ENCODE data around the gene DNAJB5. TPM values are rescaled to one million over a fixed set of nuclear protein-coding genes. Genes with fewer than 3 reads are reported as not detected.

DNAJB5 gene
- total RNA-seq, 2 donors from 2014 or later: 34.9 to 82.4 TPM

- Histone ChIP-seq H3K27ac (peak overlapping the region; percentile 99 to 100), H3K4me1 (peaks cover 3 to 72% of the 10 kb centered on the region in 2 donors), H3K9me3 (no peaks in the 10 kb centered on the region), H3K36me3 (peaks cover 20% of the 10 kb centered on the region), H3K27me3 (no peaks in the 10 kb centered on the region), H3K4me3 (peak overlapping the region in 1 of 2 donors; percentile 27)
- TF ChIP-seq, protein P1, sequence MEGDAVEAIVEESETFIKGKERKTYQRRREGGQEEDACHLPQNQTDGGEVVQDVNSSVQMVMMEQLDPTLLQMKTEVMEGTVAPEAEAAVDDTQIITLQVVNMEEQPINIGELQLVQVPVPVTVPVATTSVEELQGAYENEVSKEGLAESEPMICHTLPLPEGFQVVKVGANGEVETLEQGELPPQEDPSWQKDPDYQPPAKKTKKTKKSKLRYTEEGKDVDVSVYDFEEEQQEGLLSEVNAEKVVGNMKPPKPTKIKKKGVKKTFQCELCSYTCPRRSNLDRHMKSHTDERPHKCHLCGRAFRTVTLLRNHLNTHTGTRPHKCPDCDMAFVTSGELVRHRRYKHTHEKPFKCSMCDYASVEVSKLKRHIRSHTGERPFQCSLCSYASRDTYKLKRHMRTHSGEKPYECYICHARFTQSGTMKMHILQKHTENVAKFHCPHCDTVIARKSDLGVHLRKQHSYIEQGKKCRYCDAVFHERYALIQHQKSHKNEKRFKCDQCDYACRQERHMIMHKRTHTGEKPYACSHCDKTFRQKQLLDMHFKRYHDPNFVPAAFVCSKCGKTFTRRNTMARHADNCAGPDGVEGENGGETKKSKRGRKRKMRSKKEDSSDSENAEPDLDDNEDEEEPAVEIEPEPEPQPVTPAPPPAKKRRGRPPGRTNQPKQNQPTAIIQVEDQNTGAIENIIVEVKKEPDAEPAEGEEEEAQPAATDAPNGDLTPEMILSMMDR (IDR thresholded peaks at IDR 0.05): no peak
- peak; percentile 79 for DNase-seq (ENCODE audit: low spot score)
Measured at GRCh38 chr9:34994900-34995669, 5.5 kb downstream of the DNAJB5 start.

DNA sequence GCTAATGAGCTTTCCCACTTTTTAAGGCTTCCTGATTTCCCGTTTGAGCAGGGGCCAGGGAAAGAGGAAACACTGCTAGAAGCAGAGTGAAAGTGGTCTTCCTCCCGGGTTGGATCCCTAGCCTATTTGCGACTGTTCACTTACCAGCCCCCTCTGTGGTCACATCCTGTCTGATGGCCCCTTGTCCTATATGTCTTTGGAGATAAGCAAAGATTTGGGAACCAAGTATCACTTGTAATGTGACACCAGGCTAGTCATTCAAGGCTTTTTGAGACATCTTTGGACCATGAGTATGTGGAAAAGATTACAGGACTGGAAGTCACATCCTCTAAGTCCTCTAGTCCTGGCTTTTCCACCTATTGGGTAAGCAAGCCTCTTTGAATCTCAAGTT, 6.1 kb downstream of the DNAJB5 start:
- Histone ChIP-seq H3K27me3 (no peaks in the 10 kb centered on the region), H3K27ac (peak overlapping the region; percentile 99 to 100), H3K4me3 (no peak overlapping the region), H3K36me3 (peaks cover 20% of the 10 kb centered on the region), H3K4me1 (peaks cover 3 to 66% of the 10 kb centered on the region in 2 donors), H3K9me3 (no peaks in the 10 kb centered on the region)
- peak; percentile 54 for DNase-seq (ENCODE audit: low spot score)
- TF ChIP-seq, protein P1 (IDR thresholded peaks at IDR 0.05): no peak

DNA sequence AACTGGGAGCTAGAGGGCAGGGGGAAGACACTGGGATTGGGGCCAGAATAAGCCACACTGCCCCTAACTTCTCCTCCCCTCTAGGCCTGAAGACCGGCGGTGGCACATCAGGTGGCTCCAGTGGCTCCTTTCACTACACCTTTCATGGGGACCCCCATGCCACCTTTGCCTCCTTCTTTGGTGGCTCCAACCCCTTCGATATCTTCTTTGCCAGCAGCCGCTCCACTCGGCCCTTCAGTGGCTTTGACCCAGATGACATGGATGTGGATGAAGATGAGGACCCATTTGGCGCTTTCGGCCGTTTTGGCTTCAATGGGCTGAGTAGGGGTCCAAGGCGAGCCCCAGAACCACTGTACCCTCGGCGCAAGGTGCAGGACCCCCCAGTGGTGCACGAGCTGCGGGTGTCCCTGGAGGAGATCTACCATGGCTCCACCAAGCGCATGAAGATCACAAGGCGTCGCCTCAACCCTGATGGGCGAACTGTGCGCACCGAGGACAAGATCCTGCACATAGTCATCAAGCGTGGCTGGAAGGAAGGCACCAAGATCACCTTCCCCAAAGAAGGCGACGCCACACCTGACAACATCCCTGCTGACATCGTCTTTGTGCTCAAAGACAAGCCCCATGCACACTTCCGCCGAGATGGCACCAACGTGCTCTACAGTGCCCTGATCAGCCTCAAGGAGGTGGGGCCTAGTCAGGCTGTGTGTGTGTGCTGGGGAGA, 6.8 kb downstream of the DNAJB5 start:
- TF ChIP-seq, protein P1 (IDR thresholded peaks at IDR 0.05): no peak
- Histone ChIP-seq H3K27me3 (no peaks in the 10 kb centered on the region), H3K36me3 (peaks cover 20% of the 10 kb centered on the region), H3K4me3 (no peak overlapping the region), H3K9me3 (no peaks in the 10 kb centered on the region), H3K27ac (peak overlapping the region; percentile 99 to 100), H3K4me1 (peaks cover 3 to 59% of the 10 kb centered on the region in 2 donors)
- peak; percentile 57 for DNase-seq (ENCODE audit: low spot score)

DNA sequence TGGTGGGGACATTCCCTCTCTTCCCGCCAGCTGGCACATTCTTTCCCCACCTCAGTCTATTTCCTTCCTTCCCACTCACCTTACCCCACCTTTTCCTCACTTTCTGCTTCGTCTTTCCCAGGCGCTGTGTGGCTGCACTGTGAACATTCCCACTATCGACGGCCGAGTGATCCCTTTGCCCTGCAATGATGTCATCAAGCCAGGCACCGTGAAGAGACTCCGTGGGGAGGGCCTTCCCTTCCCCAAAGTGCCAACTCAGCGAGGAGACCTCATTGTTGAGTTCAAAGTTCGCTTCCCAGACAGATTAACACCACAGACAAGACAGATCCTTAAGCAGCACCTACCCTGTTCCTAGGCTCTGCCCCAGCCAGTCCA, 7.3 kb downstream of the DNAJB5 start:
- Histone ChIP-seq H3K36me3 (peaks cover 20% of the 10 kb centered on the region), H3K4me3 (no peak overlapping the region), H3K27me3 (no peaks in the 10 kb centered on the region), H3K27ac (peak overlapping the region; percentile 99 to 100), H3K9me3 (no peaks in the 10 kb centered on the region), H3K4me1 (peaks cover 3 to 54% of the 10 kb centered on the region in 2 donors)
- peak; percentile 38 for DNase-seq (ENCODE audit: low spot score)
- TF ChIP-seq, protein P1 (IDR thresholded peaks at IDR 0.05): no peak

DNA sequence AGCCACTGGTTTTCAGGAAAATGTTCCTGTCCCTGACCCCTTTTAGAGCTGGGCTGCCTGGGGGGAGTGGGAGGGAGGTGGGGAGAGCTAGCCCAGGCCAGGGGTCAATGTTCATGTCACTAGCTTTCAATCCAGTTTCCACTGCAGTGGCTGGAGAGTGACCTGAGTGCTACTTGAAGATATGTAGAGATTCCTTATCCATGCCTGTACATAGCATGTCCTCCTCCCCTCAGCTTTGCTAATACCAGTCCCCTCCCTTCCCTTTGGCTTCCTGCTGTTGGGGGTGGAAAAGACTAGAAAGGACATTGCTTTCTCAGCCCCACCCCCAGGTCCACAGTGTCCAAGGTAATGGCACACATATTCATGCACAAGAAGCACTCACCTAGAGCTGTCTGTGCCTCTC, 7.8 kb downstream of the DNAJB5 start:
- peak overlapping the region; percentile 99 to 100 for H3K27ac ChIP-seq
- peaks cover 20% of the 10 kb centered on the region for H3K36me3 ChIP-seq
- no peak for DNase-seq (ENCODE audit: low spot score)
- H3K4me3 ChIP-seq: no peak overlapping the region
- TF ChIP-seq, protein P1 (IDR thresholded peaks at IDR 0.05): no peak
- H3K9me3 ChIP-seq: no peaks in the 10 kb centered on the region
- H3K27me3 ChIP-seq: no peaks in the 10 kb centered on the region
- peaks cover 0 to 49% of the 10 kb centered on the region in 2 donors for H3K4me1 ChIP-seq

All from right atrium auricular region (tissue), 2 donors.